Fibroblast of mammary gland (primary cell): ENCODE data around the gene TSPOAP1.
"Not testable (repeated sequence)": the region's sequence is repeated elsewhere in the genome, so short reads cannot be mapped to it uniquely, and the experiment has no call there.

Source experiments
- DNase-seq: peaks from one replicate; pipeline ENCODE4 v3.0.0-alpha.2; 2010; ENCODE audit warnings: low read depth
- H3K4me3 ChIP-seq: 2 replicates; pipeline ENCODE4 v1.5.1; 2011; ENCODE audit warnings: low read depth, mild to moderate bottlenecking, low read length, moderate library complexity; ENCODE audit not compliant: control insufficient read depth
- TF ChIP-seq, protein P1 (sequence below): conservative IDR thresholded peaks from 2 replicates; pipeline ENCODE4 v1.5.1; 2011; ENCODE audit warnings: low read depth, low read length, inconsistent platforms; ENCODE audit not compliant: control insufficient read depth, insufficient read depth

The TSPOAP1 gene

DNA sequence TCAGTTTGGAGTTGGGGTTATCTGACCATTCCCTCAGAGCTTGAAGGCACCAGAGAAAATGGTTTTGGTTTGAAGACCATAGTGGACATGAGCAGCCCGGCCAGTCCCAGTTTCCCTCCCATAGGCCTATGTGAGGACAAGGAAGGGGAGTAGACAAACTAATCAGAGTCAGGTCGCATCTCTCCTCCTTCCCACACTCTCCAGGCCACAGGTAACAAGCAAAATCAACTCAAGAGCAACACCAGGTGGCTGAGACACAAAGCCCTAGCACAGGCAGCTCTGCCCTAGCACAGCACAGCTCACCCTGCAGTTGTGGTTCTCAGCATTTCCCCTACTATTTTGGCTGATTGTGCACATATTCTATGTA, 16.2 kb upstream of the TSPOAP1 start:
- H3K4me3 ChIP-seq, result no peak overlapping the region
- no peak for DNase-seq
- TF ChIP-seq, protein P1, sequence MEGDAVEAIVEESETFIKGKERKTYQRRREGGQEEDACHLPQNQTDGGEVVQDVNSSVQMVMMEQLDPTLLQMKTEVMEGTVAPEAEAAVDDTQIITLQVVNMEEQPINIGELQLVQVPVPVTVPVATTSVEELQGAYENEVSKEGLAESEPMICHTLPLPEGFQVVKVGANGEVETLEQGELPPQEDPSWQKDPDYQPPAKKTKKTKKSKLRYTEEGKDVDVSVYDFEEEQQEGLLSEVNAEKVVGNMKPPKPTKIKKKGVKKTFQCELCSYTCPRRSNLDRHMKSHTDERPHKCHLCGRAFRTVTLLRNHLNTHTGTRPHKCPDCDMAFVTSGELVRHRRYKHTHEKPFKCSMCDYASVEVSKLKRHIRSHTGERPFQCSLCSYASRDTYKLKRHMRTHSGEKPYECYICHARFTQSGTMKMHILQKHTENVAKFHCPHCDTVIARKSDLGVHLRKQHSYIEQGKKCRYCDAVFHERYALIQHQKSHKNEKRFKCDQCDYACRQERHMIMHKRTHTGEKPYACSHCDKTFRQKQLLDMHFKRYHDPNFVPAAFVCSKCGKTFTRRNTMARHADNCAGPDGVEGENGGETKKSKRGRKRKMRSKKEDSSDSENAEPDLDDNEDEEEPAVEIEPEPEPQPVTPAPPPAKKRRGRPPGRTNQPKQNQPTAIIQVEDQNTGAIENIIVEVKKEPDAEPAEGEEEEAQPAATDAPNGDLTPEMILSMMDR, result no peak

DNA sequence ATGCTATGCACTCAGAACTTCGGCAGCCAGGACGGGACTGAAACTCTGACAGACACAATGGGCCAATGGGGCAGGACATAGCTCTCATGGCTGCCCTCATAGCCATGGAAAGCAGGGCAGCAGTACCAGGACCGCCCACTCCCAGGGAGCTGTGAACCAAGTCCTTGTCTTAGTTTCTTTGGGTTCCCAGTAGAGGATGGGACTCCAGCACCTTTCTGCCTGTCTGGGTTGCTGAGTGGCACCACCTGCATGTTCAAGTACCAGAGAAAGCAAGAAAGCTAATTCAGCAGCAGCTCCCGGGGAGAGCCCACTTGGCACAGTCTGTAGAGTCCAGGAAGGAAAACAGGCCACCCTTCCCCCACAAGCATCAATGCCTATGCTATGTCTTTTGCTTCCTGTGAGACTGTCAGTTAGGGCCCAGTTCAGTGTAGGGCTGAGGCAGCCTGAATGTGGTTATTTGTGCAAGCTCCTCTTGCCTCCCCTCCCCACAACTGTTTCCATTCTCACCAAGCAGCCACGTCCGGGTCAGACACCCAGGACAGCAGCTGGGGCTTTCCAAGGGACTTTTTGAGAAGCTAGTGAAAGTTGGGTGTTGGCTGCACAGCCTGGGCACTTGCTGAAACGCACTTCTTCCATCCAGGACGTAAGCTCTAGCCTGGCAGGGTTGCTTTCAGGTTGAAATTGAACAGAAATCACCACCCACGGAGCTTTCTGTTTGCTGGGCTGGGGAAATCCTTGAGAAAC, 15.6 kb upstream of the TSPOAP1 start:
- no peak overlapping the region for H3K4me3 ChIP-seq
- DNase-seq, result no peak
- TF ChIP-seq, protein P1, result no peak

DNA sequence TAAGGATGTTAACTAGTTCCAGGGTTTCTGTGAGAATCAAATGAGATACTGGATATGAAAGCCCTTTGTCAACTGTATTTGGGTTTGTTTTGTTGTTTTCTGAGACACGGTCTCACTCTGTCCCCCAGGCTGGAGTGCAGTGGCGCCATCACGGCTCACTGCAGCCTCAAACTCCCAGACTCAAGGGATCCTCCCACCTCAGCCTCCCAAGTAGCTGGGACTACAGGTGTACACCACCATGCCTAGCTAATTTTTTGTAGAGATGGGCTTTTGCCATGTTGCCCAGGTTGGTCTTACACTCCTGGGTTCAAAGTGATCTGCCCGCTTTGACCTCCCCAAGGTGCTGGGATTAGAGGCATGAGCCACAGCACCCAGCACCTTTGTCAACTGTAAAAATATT, 14.5 kb upstream of the TSPOAP1 start:
- no peak overlapping the region for H3K4me3 ChIP-seq
- TF ChIP-seq, protein P1, result no peak
- no peak for DNase-seq

DNA sequence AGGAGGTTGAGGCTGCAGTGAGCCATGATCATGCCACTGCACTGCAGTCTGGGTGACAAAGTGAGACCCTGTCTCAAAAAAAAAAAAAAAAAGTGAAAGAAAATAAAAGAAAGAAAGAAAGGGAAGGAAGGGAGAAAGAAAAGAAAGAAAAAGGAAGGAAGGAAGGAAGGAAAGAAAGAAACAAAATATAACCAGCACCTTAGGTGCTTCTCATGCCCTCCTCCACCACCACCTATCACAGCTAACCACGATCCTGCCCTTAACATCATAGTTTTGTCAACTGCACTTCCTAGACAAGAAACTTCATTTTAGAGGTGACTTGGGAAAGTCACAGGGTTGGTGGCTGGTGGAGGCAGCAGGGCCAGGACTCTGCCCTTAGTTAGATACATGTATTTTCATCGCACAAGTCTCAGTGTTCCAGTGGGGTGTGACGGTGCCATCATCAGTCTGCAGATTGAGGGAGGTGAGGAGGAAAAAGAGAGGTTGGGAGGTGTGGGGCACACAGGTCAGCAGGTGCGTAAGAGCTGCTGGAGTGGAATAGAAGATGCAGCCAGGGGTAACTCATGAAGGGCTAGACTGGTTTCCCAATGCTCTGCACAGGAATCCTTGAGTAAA, 13.4 kb upstream of the TSPOAP1 start:
- no peak for DNase-seq
- no peak overlapping the region for H3K4me3 ChIP-seq
- TF ChIP-seq, protein P1, result no peak

DNA sequence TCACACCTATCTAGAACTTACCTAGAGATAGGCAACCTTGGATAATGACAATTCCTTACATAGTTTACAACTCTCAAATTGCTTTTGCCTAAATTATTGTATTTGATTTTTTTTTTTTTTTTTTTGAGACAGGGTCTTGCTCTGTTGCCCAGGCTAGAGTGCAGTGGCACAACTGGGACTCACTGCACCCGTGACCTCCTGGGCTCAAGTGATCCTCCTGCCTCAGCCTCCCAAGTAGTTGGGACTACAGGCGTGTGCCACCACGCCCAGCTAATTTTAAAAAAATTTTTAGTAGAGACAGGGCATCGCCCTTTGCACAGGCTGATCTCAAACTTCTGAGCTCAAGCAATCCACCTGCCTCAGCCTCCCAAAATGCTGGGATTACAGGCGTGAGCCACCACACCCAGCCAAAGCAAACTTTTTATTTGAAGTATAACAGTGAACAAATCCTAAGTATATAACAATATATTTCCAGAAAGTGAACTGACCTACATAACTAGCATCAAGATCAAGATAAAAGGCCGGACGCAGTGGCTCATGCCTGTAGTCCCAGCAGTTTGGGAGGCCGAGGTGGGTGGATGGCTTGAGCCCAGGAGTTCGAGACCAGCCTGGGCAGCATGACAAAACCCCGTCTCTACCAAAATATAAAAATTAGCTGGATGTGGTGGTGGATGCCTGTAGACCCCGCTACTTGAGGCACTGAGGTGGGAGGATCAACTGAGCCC, 12.7 kb upstream of the TSPOAP1 start:
- DNase-seq, result not testable (repeated sequence)

DNA sequence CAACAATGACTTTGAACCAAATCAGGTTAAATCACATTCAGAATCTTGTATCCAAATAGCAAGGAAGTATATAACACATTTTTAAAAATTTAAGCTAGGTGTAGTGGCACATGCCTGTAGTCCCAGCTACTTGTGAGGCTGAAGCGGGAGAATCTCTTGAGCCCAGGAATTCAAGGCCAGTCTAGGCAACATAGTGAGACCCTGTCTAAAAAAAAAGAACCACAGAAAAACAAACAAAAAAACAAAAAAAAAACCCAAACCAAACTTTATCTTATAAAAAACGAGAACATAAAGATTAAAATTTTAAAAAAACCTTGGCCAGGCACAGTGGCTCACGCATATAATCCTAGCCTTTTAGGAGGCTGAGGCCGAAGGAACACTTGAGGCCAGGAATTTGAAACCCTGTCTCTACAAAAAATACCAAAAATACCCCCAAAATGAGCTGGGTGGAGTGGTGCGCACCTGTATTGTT, 11.8 kb upstream of the TSPOAP1 start:
- TF ChIP-seq, protein P1, result no peak
- no peak overlapping the region for H3K4me3 ChIP-seq
- no peak for DNase-seq

More for the DNA sequence above, 12.7 kb upstream of the TSPOAP1 start:
- H3K4me3 ChIP-seq, result not testable (repeated sequence)
